HG03108 (cell line): ENCODE data around the gene SIX2.

Experiments used
- ATAC-seq: cut with Tn5 transposase; IDR thresholded peaks from one replicate; pipeline ENCODE4 v1.9.1; 2021; ENCODE audit warnings: moderate library complexity; ENCODE audit not compliant: unreplicated experiment

The SIX2 gene

GRCh38 chr2:45002686-45003085 is 6.6 kb downstream of the SIX2 start:
- no peak for ATAC-seq

GRCh38 chr2:45001869-45002385 is 7.3 kb downstream of the SIX2 start:
- ATAC-seq, result no peak

DNA sequence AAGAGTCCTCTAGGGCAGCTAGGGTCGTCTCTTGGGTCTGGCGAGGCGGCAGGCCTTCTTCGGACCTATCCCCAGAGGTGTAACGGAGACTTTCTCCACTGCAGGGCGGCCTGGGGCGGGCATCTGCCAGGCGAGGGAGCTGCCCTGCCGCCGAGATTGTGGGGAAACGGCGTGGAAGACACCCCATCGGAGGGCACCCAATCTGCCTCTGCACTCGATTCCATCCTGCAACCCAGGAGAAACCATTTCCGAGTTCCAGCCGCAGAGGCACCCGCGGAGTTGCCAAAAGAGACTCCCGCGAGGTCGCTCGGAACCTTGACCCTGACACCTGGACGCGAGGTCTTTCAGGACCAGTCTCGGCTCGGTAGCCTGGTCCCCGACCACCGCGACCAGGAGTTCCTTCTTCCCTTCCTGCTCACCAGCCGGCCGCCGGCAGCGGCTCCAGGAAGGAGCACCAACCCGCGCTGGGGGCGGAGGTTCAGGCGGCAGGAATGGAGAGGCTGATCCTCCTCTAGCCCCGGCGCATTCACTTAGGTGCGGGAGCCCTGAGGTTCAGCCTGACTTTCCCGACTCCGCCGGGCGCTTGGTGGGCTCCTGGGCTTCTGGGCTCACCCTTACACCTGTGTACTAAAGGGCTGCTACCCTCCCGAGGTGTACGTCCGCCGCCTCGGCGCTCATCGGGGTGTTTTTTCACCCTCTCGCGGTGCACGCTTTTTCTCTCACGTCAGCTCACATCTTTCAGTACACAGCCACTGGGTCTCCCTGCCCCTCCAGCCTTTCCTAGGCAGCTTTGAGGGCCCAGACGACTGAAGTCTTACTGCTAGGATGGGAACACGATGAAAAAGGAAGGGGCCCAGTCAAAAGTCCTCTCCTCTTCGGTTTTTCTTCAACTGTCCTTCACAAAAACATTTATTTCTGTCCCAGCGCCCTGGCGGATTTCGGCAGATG is 8.1 kb downstream of the SIX2 start:
- no peak for ATAC-seq

DNA sequence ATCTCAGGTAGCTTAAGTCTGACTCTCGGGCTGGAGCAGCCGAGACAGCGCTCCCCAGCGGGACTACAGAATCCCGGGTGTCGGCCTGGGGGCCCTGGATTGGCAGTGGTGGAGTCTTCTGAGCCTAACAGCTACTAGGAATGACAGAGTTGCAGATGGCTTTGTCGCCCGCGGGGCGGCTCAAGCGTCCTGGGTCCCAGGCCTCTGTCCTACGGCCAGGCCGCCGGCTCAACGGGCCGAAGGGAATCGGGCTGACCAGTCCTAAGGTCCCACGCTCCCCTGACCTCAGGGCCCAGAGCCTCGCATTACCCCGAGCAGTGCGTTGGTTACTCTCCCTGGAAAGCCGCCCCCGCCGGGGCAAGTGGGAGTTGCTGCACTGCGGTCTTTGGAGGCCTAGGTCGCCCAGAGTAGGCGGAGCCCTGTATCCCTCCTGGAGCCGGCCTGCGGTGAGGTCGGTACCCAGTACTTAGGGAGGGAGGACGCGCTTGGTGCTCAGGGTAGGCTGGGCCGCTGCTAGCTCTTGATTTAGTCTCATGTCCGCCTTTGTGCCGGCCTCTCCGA is 8.8 kb downstream of the SIX2 start:
- ATAC-seq, result no peak

GRCh38 chr2:44999540-44999939 is 9.7 kb downstream of the SIX2 start:
- ATAC-seq, result no peak

DNA sequence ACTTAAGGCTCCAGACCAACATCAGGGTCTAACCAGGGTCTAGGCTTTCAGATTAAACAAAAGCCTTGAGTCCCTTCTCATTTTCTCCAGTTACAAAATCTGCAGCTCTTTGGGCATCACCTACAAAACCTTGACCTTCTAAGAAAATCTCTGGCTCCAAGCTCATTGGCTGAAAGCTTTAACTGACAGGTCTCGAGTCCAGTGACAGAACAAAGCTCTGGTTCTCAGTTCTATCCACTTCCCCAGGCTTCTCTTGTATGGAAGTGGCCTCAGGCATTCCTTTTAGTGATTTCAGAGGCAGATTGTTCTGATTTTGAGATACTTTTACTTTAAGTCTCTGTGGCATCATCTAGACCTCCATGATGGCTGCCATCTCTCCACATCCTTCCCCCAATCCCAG is 11.3 kb downstream of the SIX2 start:
- ATAC-seq, result no peak

DNA sequence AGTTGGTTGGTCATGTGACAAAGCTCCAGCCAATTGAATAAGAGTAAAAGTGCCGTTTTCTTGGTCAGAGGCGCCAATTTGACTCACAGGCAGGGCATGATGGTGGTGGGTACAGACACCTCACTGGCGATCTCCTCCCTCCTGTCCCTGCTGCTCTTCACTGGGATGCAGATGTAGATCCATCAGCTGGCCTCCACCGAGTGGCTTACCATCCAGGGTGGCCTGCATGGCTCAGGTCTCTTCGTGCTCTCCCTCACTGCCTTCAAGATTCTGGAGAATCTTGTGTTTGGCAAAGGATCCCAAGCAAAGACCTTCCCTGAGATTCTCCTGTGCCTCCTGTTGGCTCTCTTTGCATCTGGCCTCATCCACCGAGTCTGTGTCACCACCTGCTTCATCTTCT is 12.9 kb downstream of the SIX2 start:
- ATAC-seq, result no peak

DNA sequence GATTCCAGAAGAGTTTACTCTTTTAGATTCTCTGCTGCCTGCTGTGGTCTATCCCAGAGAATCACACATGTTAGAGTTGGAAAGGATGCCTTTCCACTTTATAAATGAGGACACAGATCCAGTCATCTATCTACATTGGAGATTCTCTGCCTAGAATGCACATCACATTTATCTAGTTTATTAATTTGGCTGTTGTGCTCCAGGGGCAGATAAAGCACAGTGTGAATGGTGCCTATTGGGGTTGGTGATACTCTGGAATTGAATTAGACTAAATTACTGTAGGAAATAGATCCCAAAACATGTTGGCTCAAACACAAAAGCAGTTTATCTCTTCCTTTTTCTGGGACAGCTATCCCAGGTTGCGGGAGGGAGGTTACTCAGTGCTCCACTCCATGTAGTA is 14.9 kb downstream of the SIX2 start:
- no peak for ATAC-seq

- ATAC-seq, result no peak
Measured at GRCh38 chr2:44989176-44989575, 20.1 kb downstream of the SIX2 start.

DNA sequence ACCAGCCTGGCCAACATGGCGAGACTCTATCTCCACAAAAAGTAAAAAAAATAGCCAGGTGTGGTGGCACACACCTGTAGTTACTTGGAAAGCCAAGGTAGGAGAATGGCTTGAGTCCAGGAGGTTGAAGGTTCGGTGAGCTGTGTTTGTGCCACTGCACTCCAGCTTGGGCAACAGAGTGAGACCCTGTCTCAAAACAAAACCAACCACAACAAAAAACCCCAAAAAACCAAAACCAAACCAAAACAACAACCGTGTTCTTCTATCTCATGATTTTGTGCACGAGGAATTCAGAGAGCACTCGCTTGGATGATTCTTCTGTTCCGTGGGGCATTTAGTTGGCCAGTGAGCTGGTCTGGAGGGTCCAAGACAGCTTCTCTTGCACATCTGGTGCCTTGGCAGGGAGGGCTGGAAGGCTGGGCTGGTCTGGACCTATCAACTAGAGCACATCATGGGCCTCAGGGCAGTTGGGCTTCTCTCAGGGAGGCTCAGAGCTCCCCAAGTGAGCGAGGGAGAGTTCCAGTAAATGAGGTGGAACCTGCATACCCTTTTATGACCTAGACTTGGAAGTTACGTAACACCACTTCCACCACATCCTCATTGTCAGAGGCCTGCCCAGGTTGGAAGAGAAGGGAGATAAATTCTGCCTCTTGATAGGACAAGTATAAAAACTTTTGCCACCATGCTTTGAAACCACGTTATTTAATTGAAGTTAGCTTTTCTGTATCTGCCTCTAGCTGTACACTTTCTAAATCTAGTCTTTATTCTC is 25.2 kb downstream of the SIX2 start:
- ATAC-seq, result no peak

DNA sequence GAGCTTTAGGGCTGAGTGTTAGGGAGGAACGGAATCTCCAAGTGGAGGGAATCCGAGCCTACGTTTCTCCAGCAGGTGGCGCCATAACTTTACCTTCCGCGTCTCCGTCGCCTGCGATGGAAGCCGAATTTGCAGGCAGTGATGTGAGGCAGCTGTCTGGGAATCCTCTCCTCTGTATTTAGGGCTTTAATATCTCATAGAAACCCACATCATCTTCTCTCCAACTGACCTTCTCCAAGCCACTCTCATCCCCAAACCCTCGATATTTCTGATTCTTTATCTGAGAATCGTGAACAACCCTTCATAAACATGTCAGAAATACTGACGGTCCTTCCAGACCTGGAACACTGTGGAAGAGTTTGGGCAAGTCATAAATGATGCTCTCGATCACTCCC is 27.5 kb downstream of the SIX2 start:
- no peak for ATAC-seq

GRCh38 chr2:44980751-44981713 is 28.2 kb downstream of the SIX2 start:
- ATAC-seq, result no peak

GRCh38 chr2:44979581-44979980 is 29.7 kb downstream of the SIX2 start:
- no peak for ATAC-seq

DNA sequence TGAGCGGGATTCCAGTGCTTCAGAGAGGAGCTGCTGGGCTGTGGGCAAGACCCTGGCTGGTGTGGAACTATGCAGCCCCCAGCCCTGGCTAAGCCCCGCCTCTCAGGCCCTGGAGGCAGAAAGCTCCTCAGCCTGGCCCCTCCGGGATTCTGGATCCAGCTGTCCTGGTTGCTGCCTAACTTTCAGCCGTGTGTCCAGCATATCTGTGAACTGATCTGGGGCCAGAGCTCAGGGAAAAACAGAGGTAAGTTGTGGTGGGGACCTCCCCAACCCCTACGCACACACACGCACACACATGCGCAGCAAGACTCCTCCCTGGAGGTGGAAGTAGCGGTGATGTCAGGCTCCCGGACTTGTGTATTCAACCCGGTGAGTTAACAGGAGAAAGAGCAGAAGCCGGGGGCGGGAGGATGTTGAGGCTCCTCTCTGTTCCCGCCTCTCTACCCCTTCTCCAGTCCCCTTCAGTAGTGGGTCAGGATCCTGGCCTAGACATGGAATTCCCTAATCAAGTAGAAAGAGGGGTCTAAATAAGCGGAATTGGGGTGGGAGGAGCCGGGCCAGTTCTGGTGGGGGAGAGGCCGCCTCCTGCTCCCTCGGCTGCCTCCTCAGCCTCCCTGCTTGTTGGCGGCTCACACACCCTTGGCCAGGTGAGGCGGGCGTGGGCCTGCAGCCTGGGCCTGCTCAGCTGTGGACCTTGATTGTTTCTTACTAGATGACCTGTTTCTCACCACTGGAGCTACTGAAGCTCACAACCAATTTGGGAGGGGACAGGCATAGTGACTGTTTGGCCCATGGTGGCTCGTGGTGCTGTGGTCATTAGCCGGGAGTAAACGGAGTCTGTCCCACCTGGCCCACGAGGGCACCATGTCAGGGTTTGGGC is 33.4 kb downstream of the SIX2 start:
- ATAC-seq, result no peak

DNA sequence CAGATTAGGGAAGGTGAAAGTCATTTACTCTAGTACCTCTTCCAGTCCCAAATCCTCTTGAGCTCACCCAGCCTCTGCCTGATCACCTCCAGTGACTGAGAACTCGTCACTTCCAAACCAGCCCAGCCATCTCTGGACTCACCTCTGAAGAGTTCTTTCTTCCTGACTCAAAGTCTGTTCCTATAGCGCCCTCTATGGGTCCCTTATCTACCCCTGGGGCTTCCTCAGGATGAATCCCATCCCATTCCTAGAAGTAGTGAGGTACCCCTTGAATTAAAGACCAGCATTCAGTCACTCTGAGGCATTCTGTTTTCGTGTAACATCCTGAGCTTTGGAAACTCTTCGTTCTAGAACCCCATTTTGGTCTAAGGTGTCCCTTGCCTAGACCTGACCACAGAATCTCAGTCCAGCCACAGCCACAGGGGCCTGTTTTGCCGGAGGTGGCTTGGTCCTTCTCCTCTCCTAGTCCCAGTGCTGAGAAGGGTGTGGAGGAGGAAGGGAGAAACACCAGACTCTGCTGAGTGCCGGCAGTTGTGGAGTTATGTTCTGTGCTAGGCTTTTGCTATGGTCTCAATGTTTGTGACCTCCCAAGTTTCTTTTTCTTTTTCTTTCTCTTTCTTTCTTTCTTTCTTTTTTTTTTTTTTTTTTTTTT is 35.1 kb downstream of the SIX2 start:
- ATAC-seq, result no peak

DNA sequence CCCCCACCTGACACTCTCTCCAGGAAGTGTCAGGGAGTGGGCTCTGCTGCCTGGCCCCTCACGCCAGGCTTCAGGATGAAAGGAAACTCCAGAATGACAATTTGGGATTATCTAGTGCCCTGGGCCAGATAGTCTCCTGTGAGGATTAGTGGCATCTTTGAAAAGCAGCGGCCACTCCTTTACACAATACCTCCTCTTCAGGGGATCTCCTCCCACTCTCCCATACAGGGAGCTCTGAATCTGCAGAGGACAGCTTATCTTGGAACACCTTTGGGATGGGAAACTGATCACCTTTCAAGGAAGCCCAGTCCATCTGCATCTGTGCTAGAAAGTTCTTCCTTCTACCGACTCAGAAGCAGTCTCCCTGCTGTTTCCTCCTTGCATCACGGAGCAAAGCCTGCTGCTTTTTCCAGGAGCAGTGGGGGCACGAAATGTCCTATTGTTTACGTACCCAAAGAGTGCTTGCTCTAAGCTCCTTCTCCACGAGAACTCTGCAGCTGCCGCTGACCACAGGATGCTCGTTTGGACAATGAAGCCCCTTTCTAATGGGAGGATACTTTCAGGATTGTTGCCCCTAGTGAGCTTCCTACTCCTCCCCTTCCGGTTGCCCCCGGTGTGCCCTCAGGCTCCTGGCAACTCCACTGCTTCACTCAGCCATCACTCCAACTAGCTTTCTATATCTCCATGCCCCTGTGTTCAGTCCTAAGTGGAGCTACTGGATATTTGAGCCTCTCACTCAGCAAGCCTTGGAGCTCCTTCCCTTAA is 36.3 kb downstream of the SIX2 start:
- ATAC-seq, result no peak

DNA sequence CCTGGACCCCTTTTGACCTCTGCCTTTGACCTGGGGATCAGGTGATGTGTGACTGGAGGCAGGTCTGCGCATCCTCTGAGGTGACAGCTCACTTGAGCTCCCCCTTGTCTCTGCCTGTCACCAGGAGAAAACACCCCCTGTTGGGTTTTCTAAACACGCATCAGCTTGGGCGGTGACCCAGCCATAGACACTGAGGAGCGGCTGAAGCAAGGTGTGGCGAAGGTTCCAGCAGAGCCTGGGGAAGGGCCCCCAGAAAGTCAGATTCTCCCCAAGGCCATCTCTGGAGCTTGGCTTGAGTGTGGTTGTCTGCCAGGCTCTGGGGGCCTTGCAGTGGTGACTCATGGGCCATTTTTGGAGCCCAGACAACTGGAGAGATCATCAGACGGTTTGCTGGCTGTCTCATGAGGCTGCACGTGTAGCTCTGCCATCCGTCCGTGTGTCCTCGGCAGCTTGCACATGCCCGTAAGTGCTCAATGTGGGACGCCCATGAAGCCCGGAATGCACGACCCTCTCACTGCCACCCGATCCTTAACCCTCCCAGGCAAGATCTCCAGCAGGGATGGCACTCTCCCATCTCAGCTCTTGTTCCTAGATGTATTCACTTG is 38.3 kb downstream of the SIX2 start:
- ATAC-seq, result no peak

DNA sequence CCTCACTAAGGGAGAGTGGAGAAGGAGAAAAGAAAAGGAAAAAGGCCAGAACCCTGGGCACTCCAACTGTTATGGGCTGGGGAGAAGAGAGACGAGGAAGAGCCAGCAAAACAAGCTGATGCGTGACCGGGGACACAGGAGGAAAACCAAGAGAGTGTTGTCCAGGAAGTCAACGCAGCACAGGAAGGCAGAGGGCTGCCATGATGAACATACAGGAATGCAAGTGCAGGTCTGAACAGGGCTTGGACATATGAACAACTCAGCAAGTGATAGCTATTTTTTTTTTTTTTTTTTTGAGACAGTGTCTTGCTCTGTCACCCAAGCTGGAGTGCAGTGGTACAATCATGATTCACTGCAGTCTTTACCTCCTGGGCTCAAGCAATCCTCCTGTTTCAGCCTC is 39.3 kb downstream of the SIX2 start:
- no peak for ATAC-seq
